ENCODE measurements around the gene MPL. TPM values are rescaled to one million over a fixed set of nuclear protein-coding genes. Genes with fewer than 3 reads are reported as not detected.

The MPL gene
- total and polyA plus RNA-seq, 10 donors = 0.47 to 2.2 (median 1.3) TPM; not detected in 4

DNA sequence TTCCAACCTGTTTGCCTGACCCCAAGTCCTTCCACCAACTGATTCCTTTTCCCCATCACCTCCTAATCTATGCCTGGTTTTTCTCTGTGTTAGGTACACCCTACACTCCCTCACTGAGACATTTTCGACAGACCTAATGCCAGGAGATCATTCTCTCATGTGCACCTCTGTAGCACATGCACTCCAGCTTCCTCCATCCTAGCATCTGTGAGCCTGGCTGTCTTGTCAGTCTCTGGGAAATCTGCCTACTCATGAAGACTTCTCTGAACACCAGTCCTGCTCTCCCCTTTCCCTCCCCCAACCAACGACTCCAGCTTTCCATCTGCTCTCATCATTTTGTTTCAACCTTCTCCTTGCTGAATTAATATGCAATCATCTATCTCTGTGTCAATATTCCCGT is 51.0 kb downstream of the MPL start:
- Histone ChIP-seq H3K27me3 (replicated peaks in 1 of 7) (no peaks in the 10 kb centered on the region), H3K27ac (peak overlapping the region in 4 of 8 donors; percentile 86 to 93 (median 88)), H3K4me3 (peak overlapping the region; percentile 65 to 98 (median 84)), H3K9me3 (no peaks in the 10 kb centered on the region), H3K4me1 (peaks cover 18 to 56% (median 35%) of the 10 kb centered on the region in 6 donors), H3K36me3 (peaks cover 18 to 46% (median 38%) of the 10 kb centered on the region in 6 donors)
- no peak for DNase-seq
- intact Hi-C loops (cut with DNase I; ENCODE audit: low total_unique reads) = no loop called here
- TF ChIP-seq POLR2A (IDR thresholded peaks at IDR 0.05) (no peak), POLR2AphosphoS5 (IDR thresholded peaks at IDR 0.05) (no peak)
- TF ChIP-seq, protein P1, sequence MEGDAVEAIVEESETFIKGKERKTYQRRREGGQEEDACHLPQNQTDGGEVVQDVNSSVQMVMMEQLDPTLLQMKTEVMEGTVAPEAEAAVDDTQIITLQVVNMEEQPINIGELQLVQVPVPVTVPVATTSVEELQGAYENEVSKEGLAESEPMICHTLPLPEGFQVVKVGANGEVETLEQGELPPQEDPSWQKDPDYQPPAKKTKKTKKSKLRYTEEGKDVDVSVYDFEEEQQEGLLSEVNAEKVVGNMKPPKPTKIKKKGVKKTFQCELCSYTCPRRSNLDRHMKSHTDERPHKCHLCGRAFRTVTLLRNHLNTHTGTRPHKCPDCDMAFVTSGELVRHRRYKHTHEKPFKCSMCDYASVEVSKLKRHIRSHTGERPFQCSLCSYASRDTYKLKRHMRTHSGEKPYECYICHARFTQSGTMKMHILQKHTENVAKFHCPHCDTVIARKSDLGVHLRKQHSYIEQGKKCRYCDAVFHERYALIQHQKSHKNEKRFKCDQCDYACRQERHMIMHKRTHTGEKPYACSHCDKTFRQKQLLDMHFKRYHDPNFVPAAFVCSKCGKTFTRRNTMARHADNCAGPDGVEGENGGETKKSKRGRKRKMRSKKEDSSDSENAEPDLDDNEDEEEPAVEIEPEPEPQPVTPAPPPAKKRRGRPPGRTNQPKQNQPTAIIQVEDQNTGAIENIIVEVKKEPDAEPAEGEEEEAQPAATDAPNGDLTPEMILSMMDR (IDR thresholded peaks at IDR 0.05 in 8 of 11, conservative IDR thresholded peaks at IDR 0.05 in 3 of 11) = no peak
- WGBS, 5 donors = 37 to 67% (median 51%) methylated on average over 3 of the region's 3 CpGs

DNA sequence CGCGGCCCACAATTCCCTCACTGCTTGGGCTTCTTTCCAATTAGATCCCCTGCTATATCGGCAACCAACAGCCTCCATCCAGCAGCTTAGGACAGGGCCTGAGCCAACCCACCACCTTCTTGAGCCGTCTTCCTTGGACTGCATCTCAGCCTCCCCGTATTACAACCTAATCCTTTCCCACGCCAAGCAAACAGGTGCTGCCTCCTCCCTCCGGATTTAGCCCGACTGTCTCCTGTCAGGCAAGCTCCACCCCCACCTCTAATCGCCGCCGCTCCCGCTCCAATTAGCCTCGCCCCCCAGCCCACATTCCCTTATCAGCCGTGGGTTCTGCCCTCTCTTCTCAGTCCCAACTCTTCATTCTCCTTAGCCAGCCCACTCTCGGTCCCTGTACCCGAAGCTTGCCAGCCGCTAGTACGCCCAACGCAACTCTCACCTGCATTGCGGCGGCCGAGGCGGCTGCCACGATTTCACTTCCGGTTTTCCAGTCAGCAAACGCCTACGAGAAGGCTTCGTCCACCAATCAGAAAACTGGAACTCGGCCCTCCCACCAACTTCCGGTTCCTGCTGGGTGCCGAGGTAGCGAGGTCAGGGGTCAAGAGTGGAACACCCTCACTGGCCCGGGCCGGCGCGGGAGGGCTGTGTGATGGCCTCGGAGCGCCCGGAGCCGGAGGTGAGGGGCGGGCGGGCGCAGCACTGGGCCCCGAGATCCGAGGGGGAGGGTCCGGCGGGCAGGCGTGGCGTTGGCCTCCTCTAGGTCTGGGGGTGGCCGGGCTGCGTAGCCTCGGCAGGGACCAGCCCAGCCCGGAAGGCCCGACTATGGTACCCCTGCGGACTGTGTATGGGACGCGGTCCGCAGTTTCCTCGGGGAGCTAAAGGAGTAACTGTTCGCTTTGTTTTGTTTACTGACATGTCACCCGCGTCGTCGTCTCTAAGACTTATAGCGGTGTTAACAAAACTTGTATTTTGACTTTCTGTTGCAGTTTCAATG is 52.0 kb downstream of the MPL start, which contains the start of the genes MED8 and SZT2:
Gene MED8 (minus strand): TSS at position 475 of the 988 bp plus-strand sequence. CDS start 36 bp downstream, at position 439.
Gene SZT2 (plus strand): TSS at position 574 of the 988 bp plus-strand sequence. CDS start 70 bp downstream, at position 644.
- Histone ChIP-seq H3K4me1 (peaks cover 18 to 61% (median 36%) of the 10 kb centered on the region in 6 donors), H3K36me3 (peaks cover 18 to 46% (median 28%) of the 10 kb centered on the region in 6 donors), H3K27ac (peak within 1 kb of the TSS; percentile 70 to 93 (median 88)), H3K27me3 (replicated peaks in 1 of 7) (no peaks in the 10 kb centered on the region), H3K9me3 (no peaks in the 10 kb centered on the region), H3K4me3 (peak within 1 kb of the TSS; percentile 65 to 98 (median 84))
- DNase-seq = peak; percentile 96
- intact Hi-C loops (cut with DNase I; ENCODE audit: low total_unique reads) = no loop called here
- TF ChIP-seq POLR2A (IDR thresholded peaks at IDR 0.05) (peak in 2 of 3 donors; percentile 42 to 54), POLR2AphosphoS5 (IDR thresholded peaks at IDR 0.05) (peak; percentile 93 to 95 (median 93))
- TF ChIP-seq, protein P1 (IDR thresholded peaks at IDR 0.05 in 8 of 11, conservative IDR thresholded peaks at IDR 0.05 in 3 of 11) = no peak
- WGBS, 5 donors = 0 to 1% (median 0%) methylated on average over 58 to 65 of the region's 65 CpGs

GRCh38 chr1:43392702-43393101 is 55.1 kb downstream of the MPL start:
- 56 to 87% (median 76%) methylated on average over 3 of the region's 3 CpGs for WGBS, 5 donors
- no peaks in the 10 kb centered on the region for H3K27me3 ChIP-seq (replicated peaks in 1 of 7)
- no peak overlapping the region for H3K4me3 ChIP-seq
- H3K36me3 ChIP-seq = peaks cover 0 to 44% (median 5%) of the 10 kb centered on the region in 6 donors
- peaks cover 18 to 54% (median 31%) of the 10 kb centered on the region in 6 donors for H3K4me1 ChIP-seq
- TF ChIP-seq POLR2AphosphoS5 (IDR thresholded peaks at IDR 0.05) = no peak
- no peak for TF ChIP-seq POLR2A (IDR thresholded peaks at IDR 0.05)
- TF ChIP-seq, protein P1 (IDR thresholded peaks at IDR 0.05 in 8 of 11, conservative IDR thresholded peaks at IDR 0.05 in 3 of 11) = no peak
- no peaks in the 10 kb centered on the region for H3K9me3 ChIP-seq
- DNase-seq = no peak
- H3K27ac ChIP-seq = no peak overlapping the region
- intact Hi-C loops (cut with DNase I; ENCODE audit: low total_unique reads) = no loop called here

DNA sequence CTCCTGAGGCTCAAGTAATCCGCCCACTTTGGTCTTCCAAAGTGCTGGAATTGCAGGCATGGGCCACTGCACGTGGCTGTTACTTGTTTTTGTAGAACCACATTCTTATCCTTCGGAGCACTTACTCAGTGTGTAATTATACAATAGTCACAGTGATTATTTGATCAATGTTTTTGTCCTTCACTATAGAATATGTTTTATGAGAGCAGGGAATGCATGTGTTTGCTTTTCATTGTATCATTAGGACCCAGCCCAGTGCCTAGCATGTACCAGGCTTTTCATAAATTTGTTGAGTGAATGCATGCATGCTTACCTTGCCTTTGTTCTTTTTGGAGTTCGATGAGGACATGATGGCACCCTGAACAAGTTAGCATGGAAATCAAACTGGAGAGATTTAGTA is 57.9 kb downstream of the MPL start:
- peaks cover 0 to 48% (median 5%) of the 10 kb centered on the region in 6 donors for H3K36me3 ChIP-seq
- no peak overlapping the region for H3K4me3 ChIP-seq
- no peaks in the 10 kb centered on the region for H3K9me3 ChIP-seq
- TF ChIP-seq, protein P1 (IDR thresholded peaks at IDR 0.05 in 8 of 11, conservative IDR thresholded peaks at IDR 0.05 in 3 of 11) = no peak
- TF ChIP-seq POLR2AphosphoS5 (IDR thresholded peaks at IDR 0.05) (no peak), POLR2A (IDR thresholded peaks at IDR 0.05) (no peak)
- DNase-seq = no peak
- WGBS, 5 donors = 94 to 98% (median 96%) methylated on average over 4 of the region's 4 CpGs
- H3K4me1 ChIP-seq = peaks cover 3 to 32% (median 10%) of the 10 kb centered on the region in 6 donors
- no peak overlapping the region for H3K27ac ChIP-seq
- intact Hi-C loops (cut with DNase I; ENCODE audit: low total_unique reads) = no loop called here
- H3K27me3 ChIP-seq (replicated peaks in 1 of 7) = no peaks in the 10 kb centered on the region

Data from spleen (tissue), 11 donors.